OCI-LY1 (cell line): ENCODE results near the gene ZNF438.

Experiments used
- H2AFZ ChIP-seq: fragments of 200-600 bp; sonication (generic), shearing (Covaris generic); 2 replicates; pipeline ENCODE4 v1.6.0; 2014; ENCODE audit warnings: antibody characterized with exemption, mild to moderate bottlenecking, low read length
- H3F3A ChIP-seq: fragments of 200-600 bp; sonication (generic), shearing (Covaris generic); 2 replicates; pipeline ENCODE4 v1.6.0; 2014; ENCODE audit warnings: mild to moderate bottlenecking, antibody characterized with exemption, low read length, moderate library complexity; ENCODE audit not compliant: insufficient read depth
- H3K27ac ChIP-seq: fragments of 200-600 bp; sonication (generic); 2 replicates; pipeline ENCODE4 v1.5.1; 2014; ENCODE audit warnings: low read length, mixed run types, mild to moderate bottlenecking, low read depth; ENCODE audit not compliant: poor library complexity, severe bottlenecking
- H3K27me3 ChIP-seq: fragments of 200-600 bp; sonication (generic); 2 replicates; pipeline ENCODE4 v1.6.0; 2014; ENCODE audit warnings: antibody characterized with exemption, mild to moderate bottlenecking, low read length, moderate library complexity; ENCODE audit not compliant: insufficient read depth
- H3K36me3 ChIP-seq: fragments of 200-600 bp; sonication (generic); 2 replicates; pipeline ENCODE4 v1.6.1; 2014; ENCODE audit warnings: mild to moderate bottlenecking, antibody characterized with exemption, low read length, moderate library complexity, mixed read lengths; ENCODE audit not compliant: insufficient read depth
- H3K4me1 ChIP-seq: fragments of 200-600 bp; sonication (generic); 2 replicates; pipeline ENCODE4 v1.5.1; 2014; ENCODE audit warnings: mild to moderate bottlenecking, low read length, moderate library complexity; ENCODE audit not compliant: insufficient read depth, severe bottlenecking
- H3K4me2 ChIP-seq: fragments of 200-600 bp; sonication (generic), shearing (Covaris generic); 2 replicates; pipeline ENCODE4 v1.6.1; 2014; ENCODE audit warnings: low read length
- H3K4me3 ChIP-seq: fragments of 200-600 bp; sonication (generic); 2 replicates; pipeline ENCODE4 v1.5.1; 2014; ENCODE audit warnings: low read length, low read depth, mild to moderate bottlenecking, mixed read lengths; ENCODE audit not compliant: poor library complexity, severe bottlenecking
- H3K79me2 ChIP-seq: fragments of 200-600 bp; shearing (Covaris generic); 2 replicates; pipeline ENCODE4 v1.6.1; 2016; ENCODE audit warnings: mixed run types, low read length, mixed read lengths; ENCODE audit not compliant: insufficient read depth
- H3K9ac ChIP-seq: fragments of 200-600 bp; sonication (generic), shearing (Covaris generic); 2 replicates; pipeline ENCODE4 v1.6.1; 2014; ENCODE audit warnings: mild to moderate bottlenecking, low read length, mixed read lengths
- H3K9me2 ChIP-seq: fragments of 200-600 bp; sonication (generic), shearing (Covaris generic); 2 replicates; pipeline ENCODE4 v1.6.1; 2014; ENCODE audit warnings: low read depth, mild to moderate bottlenecking, low read length, mixed read lengths
- H3K9me3 ChIP-seq: fragments of 200-600 bp; shearing (Covaris generic); 2 replicates; pipeline ENCODE4 v1.6.1; 2014; ENCODE audit warnings: low read length, mixed read lengths
- H4K20me1 ChIP-seq: fragments of 200-600 bp; sonication (generic), shearing (Covaris generic); 2 replicates; pipeline ENCODE4 v1.6.0; 2016; ENCODE audit warnings: mild to moderate bottlenecking, low read length; ENCODE audit not compliant: insufficient read depth
- CTCF ChIP-seq: fragments of 200-600 bp; sonication (generic), shearing (Covaris generic); IDR thresholded peaks from 2 replicates; pipeline ENCODE4 v1.5.1; 2017; ENCODE audit warnings: mild to moderate bottlenecking, antibody characterized with exemption, low read length, moderate library complexity, mixed read lengths
- EZH2 ChIP-seq: fragments of 200-600 bp; sonication (generic), shearing (Covaris generic); IDR thresholded peaks from 2 replicates; pipeline ENCODE4 v1.8.0; 2017; ENCODE audit warnings: borderline replicate concordance, mixed run types, mild to moderate bottlenecking, antibody characterized with exemption, low read length, moderate library complexity, mixed read lengths

The ZNF438 gene

GRCh38 chr10:30980951-30981616 is 50.6 kb downstream of the ZNF438 start:
- Histone ChIP-seq H3K9me2 (no peaks in the 10 kb centered on the region), H3K79me2 (no peaks in the 10 kb centered on the region), H3K4me1 (no peaks in the 10 kb centered on the region), H3K9ac (no peak overlapping the region), H4K20me1 (no peaks in the 10 kb centered on the region), H3K4me3 (no peak overlapping the region), H3F3A (no peaks in the 10 kb centered on the region), H3K27me3 (no peaks in the 10 kb centered on the region), H3K27ac (no peak overlapping the region), H2AFZ (no peak overlapping the region), H3K9me3 (no peaks in the 10 kb centered on the region), H3K4me2 (no peak overlapping the region), H3K36me3 (no peaks in the 10 kb centered on the region)
- TF ChIP-seq CTCF (no peak), EZH2 (no peak)

GRCh38 chr10:30979956-30980355 is 51.7 kb downstream of the ZNF438 start:
- no peaks in the 10 kb centered on the region for H3K79me2 ChIP-seq
- no peaks in the 10 kb centered on the region for H3K9me2 ChIP-seq
- H4K20me1 ChIP-seq = no peaks in the 10 kb centered on the region
- no peak overlapping the region for H3K9ac ChIP-seq
- H3K27ac ChIP-seq = no peak overlapping the region
- no peaks in the 10 kb centered on the region for H3K27me3 ChIP-seq
- no peaks in the 10 kb centered on the region for H3K4me1 ChIP-seq
- H3K4me2 ChIP-seq = no peak overlapping the region
- TF ChIP-seq EZH2 (no peak), CTCF (no peak)
- H3K9me3 ChIP-seq = no peaks in the 10 kb centered on the region
- H3F3A ChIP-seq = no peaks in the 10 kb centered on the region
- no peak overlapping the region for H2AFZ ChIP-seq
- no peak overlapping the region for H3K4me3 ChIP-seq
- no peaks in the 10 kb centered on the region for H3K36me3 ChIP-seq

DNA sequence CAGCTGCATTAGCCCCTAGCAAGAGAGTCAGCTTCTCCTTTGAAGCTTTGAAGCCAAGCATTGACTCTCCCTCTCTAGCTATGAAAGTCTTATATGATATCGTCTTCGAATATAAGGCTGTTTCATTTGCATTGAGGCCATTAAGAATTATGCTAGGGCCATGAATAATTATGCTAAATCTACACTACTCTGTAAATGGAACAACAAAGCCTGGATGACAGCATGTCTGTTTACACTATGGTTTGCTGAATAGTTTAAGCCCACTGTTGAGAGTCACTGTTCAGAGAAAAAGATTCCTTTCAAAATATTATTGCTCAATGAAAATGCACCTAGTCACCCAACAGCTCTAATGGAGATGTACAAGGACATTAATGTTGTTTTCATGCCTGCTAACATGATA is 52.8 kb downstream of the ZNF438 start:
- Histone ChIP-seq H2AFZ (no peak overlapping the region), H3K79me2 (no peaks in the 10 kb centered on the region), H3K27ac (no peak overlapping the region), H3K27me3 (no peaks in the 10 kb centered on the region), H3K36me3 (no peaks in the 10 kb centered on the region), H3F3A (no peaks in the 10 kb centered on the region), H4K20me1 (no peaks in the 10 kb centered on the region), H3K4me1 (no peaks in the 10 kb centered on the region), H3K9ac (no peak overlapping the region), H3K9me3 (no peaks in the 10 kb centered on the region), H3K4me2 (no peak overlapping the region), H3K9me2 (no peaks in the 10 kb centered on the region), H3K4me3 (no peak overlapping the region)
- TF ChIP-seq EZH2 (no peak), CTCF (no peak)
